HT-29 (cell line): ENCODE results near the gene POLE2. TPM values are rescaled to one million over a fixed set of nuclear protein-coding genes. Genes with fewer than 3 reads are reported as not detected.
A peak's percentile ranks its signal among the peaks of the same experiment; 100 is the strongest.
"Not testable (repeated sequence)": the region's sequence is repeated elsewhere in the genome, so short reads cannot be mapped to it uniquely, and the experiment has no call there.

ENCODE experiments used
- DNase-seq: peaks from one replicate; pipeline ENCODE4 v3.0.0-alpha.2; 2015; ENCODE audit warnings: low spot score
- small RNA-seq: library from RNA; depleted of rRNA; stranded (forward); fragments of <200 nt; gene quantifications from one replicate; pipeline ENCODE3, GENCODE V24; 2014
- total RNA-seq: library from RNA; depleted of rRNA; stranded (reverse); fragments of >200 nt; shearing (Covaris generic); gene quantifications from 2 replicates; pipeline ENCODE4 v1.2.3, GENCODE V29; 2014; rRNA removed

POLE2 gene
- total RNA-seq, 1 experiment from 2014 or later = 10.3 TPM

DNA sequence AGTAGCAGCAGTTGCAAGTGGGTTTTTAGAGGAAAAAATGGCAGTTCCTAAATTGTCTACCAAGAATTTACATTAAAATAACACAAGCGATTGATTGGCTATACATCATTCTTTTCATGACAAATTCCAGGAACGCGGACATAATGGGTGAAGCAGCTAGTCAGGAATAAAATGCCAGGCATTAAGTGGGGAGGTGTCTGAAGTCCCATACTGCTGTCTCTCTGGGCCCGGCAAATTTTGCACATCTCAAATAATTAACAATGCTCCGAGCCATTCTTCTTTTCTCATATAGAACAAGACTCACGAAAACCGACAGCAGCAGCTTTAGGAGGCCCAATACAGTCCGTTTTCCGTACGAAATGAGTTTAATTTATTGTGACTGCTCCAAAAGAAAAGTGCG, 68.3 kb downstream of the POLE2 start:
- no peak for DNase-seq

DNA sequence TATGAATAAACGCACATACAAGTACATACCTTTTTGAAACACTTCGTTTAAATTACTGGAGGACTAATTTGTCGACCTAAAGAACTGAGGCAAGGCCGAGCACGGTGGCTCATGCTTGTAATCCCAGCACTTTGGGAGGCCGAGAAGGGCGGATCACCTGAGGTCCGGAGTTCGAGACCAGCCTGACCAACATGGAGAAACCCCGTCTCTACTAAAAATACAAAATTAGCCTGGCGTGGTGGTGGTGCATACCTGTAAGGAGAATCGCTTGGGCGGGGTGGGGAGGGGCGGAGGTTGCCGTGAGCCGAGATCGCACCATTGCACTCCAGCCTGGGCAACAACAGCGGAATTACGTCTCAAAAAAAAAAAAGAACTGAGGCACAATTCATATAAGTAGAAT, 68.7 kb downstream of the POLE2 start:
- DNase-seq = not testable (repeated sequence)

DNA sequence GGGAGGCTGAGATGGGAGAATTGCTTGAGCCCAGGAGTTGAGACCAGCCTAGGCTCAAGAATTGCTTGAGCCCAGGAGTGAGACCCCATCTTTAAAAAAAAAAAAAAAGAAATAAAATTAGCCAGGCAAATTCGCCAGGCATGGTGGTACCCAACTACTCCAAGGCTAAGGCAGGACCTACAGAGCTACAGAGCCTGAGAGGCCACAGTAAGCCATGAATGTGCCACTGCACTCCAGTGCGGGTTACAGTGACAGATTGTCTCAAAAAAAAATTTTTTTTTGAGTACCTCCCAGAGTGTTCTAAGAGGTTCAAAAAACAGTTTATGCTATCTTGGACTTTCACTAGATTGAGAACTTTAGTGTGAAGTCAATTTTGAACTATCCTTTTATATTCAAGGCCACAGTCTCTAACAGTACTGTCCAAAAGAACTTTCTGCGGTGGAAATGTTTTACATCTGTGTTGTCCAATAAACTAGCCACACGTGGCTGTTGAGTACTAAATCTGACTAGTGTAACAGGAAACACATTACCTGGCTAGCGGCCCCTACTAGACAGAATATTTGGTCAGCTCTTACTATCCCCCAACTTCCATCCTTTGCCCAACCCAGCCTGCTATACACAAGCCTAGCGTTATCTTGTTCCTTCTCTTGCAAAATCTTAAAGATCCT, 70.0 kb downstream of the POLE2 start:
- DNase-seq = no peak

DNA sequence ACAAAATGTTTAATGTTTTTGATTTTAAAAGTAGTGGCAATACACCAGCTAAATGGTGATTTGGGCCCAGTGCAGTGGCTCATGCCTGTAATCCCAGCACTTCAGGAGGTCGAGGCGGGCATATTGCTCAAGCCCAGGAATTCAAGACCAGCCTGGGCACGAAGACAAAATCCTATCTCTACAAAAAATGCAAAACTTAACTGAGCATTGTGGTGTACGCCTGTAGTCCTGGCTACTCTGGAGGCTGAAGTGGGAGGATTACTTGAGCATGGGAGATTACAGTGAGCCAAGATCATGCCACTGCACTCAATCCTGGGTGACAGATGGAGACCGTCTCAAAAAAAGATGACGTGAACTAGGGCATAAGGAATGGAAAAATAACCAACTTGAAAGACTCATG, 72.2 kb downstream of the POLE2 start:
- DNase-seq = no peak

DNA sequence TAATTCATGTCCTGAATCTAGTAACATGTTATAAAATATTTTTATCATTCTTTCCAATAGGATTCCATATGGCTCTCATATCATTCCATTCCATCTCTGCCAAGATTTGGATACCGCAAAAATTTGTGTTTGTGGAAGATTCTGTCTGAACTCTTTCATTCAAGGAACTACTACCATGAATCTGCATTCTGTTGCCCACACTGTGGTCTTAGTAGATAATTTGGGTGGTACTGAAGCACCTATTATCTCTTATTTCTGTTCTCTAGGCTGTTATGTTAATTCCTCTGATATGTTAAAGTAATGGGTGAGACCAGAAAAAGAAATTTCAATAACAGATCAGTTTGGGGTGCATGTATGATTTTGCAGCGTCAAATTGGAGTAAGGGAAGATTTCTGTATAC, 73.8 kb downstream of the POLE2 start:
- no peak for DNase-seq

DNA sequence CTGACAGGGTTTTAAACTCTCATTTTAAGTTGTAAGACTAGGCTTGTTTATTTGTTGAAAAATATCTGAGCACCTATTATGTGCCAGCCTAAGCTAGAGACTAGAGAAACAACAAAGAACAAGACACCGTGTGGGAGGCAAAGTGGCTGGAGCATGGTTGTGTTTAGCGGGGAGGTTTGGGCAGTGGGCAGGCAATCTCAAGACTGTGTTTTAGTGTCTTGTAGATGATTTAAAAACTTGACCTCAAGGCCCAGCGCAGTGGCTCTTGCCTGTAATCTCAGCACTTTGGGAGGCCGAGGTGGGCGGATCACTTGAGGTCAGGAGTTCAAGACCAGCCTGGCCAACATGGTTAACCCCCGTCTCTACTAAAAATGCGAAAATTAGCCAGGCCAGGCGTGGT, 75.3 kb downstream of the POLE2 start:
- no peak for DNase-seq

DNA sequence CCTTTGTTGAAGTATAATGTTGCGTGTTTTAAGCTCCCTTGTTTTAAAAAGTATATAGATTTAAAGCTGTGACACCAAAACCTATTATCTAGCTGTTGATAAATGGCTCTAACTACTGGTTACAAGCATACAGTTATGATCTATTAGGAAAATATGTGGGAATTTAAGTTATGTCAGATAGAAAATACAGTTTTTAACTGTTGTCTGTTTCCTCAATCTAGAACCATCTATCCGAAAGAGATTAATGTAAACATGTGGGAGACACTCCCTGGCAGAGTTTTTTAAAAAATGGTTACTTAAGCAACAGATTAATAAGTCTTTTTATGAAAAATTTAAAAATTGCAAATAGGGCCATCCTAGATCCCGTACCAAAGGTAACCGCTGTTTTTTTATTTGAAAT, 75.8 kb downstream of the POLE2 start:
- DNase-seq = no peak

DNA sequence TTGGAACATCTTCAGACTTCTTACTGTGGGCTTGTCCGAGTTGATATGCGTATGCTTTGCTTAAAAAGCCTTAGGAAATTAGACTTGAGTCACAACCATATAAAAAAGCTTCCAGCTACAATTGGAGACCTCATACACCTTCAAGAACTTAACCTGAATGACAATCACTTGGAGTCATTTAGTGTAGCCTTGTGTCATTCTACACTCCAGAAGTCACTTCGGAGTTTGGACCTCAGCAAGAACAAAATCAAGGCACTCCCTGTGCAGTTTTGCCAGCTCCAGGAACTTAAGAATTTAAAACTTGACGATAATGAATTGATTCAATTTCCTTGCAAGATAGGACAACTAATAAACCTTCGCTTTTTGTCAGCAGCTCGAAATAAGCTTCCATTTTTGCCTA, 80.4 kb downstream of the POLE2 start:
- DNase-seq = no peak

DNA sequence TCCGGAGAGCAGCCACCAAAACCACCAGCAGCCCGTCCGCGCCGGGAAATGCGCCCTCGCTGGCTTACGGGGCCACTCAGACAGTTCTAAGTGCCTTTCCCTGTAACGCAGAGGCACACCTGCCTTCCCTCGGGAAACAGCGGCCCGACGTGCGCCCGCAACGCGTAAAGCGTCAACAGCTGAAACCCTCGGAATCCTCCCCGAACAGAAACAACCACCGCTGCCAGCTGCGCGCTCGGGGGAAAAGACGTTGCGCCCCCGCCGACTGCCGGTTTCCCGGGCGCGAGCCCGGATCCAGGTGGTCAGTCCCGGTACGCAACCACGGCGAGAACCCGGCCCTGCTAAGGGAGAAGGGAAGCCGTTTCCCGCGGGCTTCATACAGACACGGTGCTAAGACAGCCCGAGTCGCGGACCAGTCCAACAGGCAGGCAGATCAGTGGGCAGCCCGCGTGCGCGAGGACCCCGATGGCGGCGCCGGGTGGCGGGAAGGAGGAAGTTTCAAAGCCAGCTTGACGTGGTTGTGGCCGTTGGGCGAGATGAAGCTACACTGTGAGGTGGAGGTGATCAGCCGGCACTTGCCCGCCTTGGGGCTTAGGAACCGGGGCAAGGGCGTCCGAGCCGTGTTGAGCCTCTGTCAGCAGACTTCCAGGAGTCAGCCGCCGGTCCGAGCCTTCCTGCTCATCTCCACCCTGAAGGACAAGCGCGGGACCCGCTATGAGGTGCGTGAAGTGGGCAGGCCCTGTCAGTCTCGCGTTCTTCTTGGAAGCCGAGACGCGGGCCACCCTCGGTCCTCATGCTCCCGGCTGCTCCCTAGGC, 89.3 kb downstream of the POLE2 start, which contains the start of gene LRR1:
Gene LRR1, plus strand, starts transcription at position 456 of the 816 bp plus-strand sequence. Its CDS starts 81 bp downstream, at position 537.
- DNase-seq = peak; percentile 81

DNA sequence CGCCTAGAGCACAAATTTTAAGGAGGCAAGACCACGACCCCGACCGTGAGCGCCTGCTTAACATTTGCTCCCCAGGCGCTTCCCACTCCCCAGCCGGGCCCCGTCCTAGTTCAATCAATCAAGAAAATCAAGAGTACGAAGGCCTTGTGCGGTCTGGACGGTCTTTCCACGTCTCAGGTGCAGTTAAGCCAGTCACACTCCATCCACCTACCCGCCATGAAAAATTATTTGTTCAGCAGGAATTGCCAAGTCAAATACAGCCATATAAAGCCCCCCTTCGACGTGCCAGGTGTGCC, 89.9 kb downstream of the POLE2 start:
- DNase-seq = no peak

DNA sequence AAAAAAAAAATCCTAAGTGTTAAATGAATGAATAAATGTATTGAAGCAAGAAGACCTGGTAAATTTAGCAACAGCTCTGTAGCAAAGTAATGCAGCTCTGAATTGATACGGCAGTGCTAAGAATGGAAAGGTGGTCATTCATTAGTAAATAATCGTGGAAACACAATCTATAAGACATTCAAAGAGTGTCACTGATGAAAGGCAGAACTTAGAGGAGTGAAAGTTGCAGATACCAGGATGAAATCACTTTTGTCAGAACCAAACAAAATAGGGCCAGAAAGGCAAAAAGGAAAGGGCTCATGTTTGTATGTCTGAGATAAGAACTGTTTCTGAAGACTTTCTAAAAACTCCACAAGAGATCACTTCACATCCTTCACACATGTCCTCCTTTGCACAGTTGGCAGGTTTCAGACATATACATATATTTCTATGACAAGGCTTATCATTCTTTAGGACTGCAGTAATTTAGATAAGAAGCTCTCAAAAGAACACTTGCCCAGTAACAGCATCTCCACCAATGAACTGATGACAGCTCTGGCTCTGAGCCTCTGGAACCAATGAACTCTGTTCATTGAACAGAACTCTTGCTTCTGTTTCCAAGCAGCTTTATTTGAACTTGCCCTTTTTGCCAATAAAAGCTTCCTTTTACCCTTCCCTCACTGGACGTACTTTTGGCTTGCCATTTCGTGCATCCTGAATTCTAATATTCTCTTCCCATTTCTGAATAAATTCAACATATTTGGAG, 93.5 kb downstream of the POLE2 start:
- DNase-seq = no peak

Small RNA genes within 50 kb of the gene (small RNA-seq; reads per million reads assigned to genes)
- gene AL139099.3 (not detected), gene RNU6ATAC30P (not detected)

Other genes with a start within 250 kb of the POLE2 start
- 1,194 and 1,378 TPM in 2 replicates for gene RPS29, start 101.8 kb downstream of the POLE2 start, total RNA-seq
- 26.4 and 28.6 TPM in 2 replicates for gene LRR1, start 89.3 kb downstream of the POLE2 start, total RNA-seq
- gene RPL36AL, start 67.6 kb downstream of the POLE2 start, total RNA-seq = 114 and 130 TPM in 2 replicates
- gene MGAT2, start 67.4 kb downstream of the POLE2 start, total RNA-seq = 35.5 and 36.5 TPM in 2 replicates
- gene DNAAF2, start 53.0 kb downstream of the POLE2 start, total RNA-seq = 23.0 and 24.9 TPM in 2 replicates
- gene KLHDC1, start 4.9 kb upstream of the POLE2 start, total RNA-seq = not detected in 2 replicates
- gene KLHDC2, start 79.9 kb upstream of the POLE2 start, total RNA-seq = 61.8 and 67.8 TPM in 2 replicates
- 12.4 and 20.0 TPM in 2 replicates for gene NEMF, start 164.6 kb upstream of the POLE2 start, total RNA-seq
- gene ARF6, start 204.9 kb upstream of the POLE2 start, total RNA-seq = 47.1 and 47.3 TPM in 2 replicates